A673 (cell line): ENCODE data around the gene ATP5F1C.

Experiments used
- CTCF ChIP-seq: fragments of 300-800, 200-600 bp; sonication (generic); conservative IDR thresholded peaks from 2 replicates; pipeline ENCODE4 v1.5.1; 2017; ENCODE audit warnings: low read depth, mild to moderate bottlenecking, antibody characterized with exemption, low read length, moderate library complexity, mixed read lengths
- EZH2 ChIP-seq: fragments of 200-600 bp; sonication (generic); IDR thresholded peaks from 2 replicates; pipeline ENCODE4 v1.6.1; 2017; ENCODE audit warnings: borderline replicate concordance, low read depth, mild to moderate bottlenecking, mixed read lengths, antibody characterized with exemption, low read length; ENCODE audit not compliant: poor library complexity, severe bottlenecking

- TF ChIP-seq CTCF (no peak), EZH2 (no peak)
These were observed 41.4 kb downstream of the ATP5F1C start for GRCh38 chr10:7829289-7829834.
